Measurements from ENCODE around the gene USP5. TPM values are rescaled to one million over a fixed set of nuclear protein-coding genes. Genes with fewer than 3 reads are reported as not detected.

The USP5 gene
- polyA plus RNA-seq, 2 of the 4 experiments (the other 2 are of a cell fraction), result 58.6 to 78.2 TPM

DNA sequence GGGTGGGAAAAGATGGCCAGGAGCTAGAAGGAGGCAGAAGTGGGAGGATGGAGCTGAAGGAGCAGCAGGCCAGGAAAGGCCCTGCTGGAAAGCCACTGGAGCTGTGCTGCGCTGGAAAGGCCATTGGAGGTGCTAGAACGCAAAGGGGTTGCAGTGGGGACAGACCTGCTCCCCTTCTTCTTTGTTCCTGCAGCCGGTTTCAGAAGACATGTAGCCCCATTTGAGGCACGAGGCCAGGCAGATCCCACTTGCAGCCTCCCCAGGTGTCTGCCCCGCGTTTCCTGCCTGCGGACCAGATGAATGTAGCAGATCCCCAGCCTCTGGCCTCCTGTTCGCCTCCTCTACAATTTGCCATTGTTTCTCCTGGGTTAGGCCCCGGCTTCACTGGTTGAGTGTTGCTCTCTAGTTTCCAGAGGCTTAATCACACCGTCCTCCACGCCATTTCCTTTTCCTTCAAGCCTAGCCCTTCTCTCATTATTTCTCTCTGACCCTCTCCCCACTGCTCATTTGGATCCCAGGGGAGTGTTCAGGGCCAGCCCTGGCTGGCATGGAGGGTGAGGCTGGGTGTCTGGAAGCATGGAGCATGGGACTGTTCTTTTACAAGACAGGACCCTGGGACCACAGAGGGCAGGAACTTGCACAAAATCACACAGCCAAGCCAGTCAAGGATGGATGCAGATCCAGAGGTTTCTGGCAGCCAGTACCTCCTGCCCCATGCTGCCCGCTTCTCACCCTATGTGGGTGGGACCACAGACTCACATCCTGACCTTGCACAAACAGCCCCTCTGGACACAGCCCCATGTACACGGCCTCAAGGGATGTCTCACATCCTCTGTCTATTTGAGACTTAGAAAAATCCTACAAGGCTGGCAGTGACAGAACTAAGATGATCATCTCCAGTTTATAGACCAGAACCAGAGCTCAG, 32.6 kb upstream of the USP5 start:
- H3K27ac ChIP-seq, result no peak overlapping the region
- no peak overlapping the region for H3K4me3 ChIP-seq
- no peak for ATAC-seq
- CTCF ChIA-PET, result interaction anchor here (0.8 to 29.8 kb wide), 8 partner anchors 9 to 84 kb away, joined by 3 to 306 read pairs (median 6); partner anchors contain the start of genes MLF2 and PTMS
- H3K4me1 ChIP-seq, result peaks cover 12% of the 10 kb centered on the region
- no peak for FAIRE-seq
- H3K9me3 ChIP-seq, result no peaks in the 10 kb centered on the region
- no peak for TF ChIP-seq MYC (IDR thresholded peaks at IDR 0.05; ENCODE audit: borderline replicate concordance, low read length)
- no peak for TF ChIP-seq SREBF2 (IDR thresholded peaks at IDR 0.05)
- TF ChIP-seq HMGXB4 (CRISPR knock-in tag; IDR thresholded peaks at IDR 0.05; ENCODE audit: borderline replicate concordance), result no peak
- TF ChIP-seq TFCP2L1 (CRISPR knock-in tag; IDR thresholded peaks at IDR 0.05), result no peak
- TF ChIP-seq CEBPB (IDR thresholded peaks at IDR 0.05), result no peak
- TF ChIP-seq MAX (IDR thresholded peaks at IDR 0.05), result no peak
- TF ChIP-seq HEYL (CRISPR knock-in tag; IDR thresholded peaks at IDR 0.05), result no peak
- TF ChIP-seq ATOH8 (CRISPR knock-in tag; IDR thresholded peaks at IDR 0.05; ENCODE audit: low read depth), result no peak
- no peak for TF ChIP-seq ZSCAN20 (CRISPR knock-in tag; IDR thresholded peaks at IDR 0.05)
- no peak overlapping the region for H3K4me2 ChIP-seq
- POLR2A ChIA-PET, result interaction anchor here (1.4 kb wide), 1 partner anchor 66 kb away, joined by 5 read pairs; the partner anchor contains the start of gene MLF2
- DNase-seq (ENCODE audit: low read depth in 1 of 2, low spot score in 1 of 2), result no peak
- WGBS (ENCODE audit: missing lambda C conversion rate), result 89% methylated on average over 13 of the region's 13 CpGs

DNA sequence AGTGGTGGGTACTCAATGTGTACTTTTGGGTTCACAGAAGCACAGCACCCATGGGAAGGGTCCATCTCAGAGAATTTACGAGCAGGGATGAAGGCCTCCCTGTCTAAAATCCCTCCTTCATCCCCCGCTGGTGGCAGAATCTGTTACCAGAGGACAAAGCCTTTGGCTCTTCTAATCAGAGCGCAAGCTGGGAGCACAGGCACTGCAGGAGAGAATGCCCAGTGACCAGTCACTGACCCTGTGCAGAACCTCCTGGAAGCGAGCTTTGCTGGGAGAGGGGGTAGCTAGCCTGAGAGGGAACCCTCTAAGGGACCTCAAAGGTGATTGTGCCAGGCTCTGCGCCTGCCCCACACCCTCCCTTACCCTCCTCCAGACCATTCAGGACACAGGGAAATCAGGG, 31.8 kb upstream of the USP5 start:
- Histone ChIP-seq H3K4me1 (peaks cover 12% of the 10 kb centered on the region), H3K4me3 (no peak overlapping the region), H3K9me3 (no peaks in the 10 kb centered on the region), H3K27ac (no peak overlapping the region), H3K4me2 (no peak overlapping the region)
- FAIRE-seq, result no peak
- DNase-seq (ENCODE audit: low read depth in 1 of 2, low spot score in 1 of 2), result no peak
- TF ChIP-seq TP53 (CRISPR knock-in tag; IDR thresholded peaks at IDR 0.05) (no peak), ZC3H11A (IDR thresholded peaks at IDR 0.05) (no peak), HEYL (CRISPR knock-in tag; IDR thresholded peaks at IDR 0.05) (no peak)
- TF ChIP-seq, protein P1, sequence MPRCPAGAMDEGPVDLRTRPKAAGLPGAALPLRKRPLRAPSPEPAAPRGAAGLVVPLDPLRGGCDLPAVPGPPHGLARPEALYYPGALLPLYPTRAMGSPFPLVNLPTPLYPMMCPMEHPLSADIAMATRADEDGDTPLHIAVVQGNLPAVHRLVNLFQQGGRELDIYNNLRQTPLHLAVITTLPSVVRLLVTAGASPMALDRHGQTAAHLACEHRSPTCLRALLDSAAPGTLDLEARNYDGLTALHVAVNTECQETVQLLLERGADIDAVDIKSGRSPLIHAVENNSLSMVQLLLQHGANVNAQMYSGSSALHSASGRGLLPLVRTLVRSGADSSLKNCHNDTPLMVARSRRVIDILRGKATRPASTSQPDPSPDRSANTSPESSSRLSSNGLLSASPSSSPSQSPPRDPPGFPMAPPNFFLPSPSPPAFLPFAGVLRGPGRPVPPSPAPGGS (IDR thresholded peaks at IDR 0.05), result no peak
- CTCF ChIA-PET, result interaction anchor here (0.8 to 29.8 kb wide), 8 partner anchors 8 to 84 kb away, joined by 3 to 306 read pairs (median 9); partner anchors contain the start of genes MLF2 and PTMS
- no peak; a peak in 1 of 6 replicates for ATAC-seq
- 57% methylated on average over 5 of the region's 5 CpGs for WGBS (ENCODE audit: missing lambda C conversion rate)
- POLR2A ChIA-PET, result interaction anchor here (0.6 kb wide), 1 partner anchor 31 kb away, joined by 3 read pairs; no protein-coding TSS in a partner anchor

- ATAC-seq (peak; percentile 34 to 37), DNase-seq (ENCODE audit: low read depth in 1 of 2, low spot score in 1 of 2) (peak; percentile 35 to 43), FAIRE-seq (no peak)
- ChIA-PET POLR2A (interaction anchor here (1.0 to 2.1 kb wide), 3 partner anchors 8 to 69 kb away, joined by 3 to 9 read pairs (median 4); partner anchors contain the start of genes MLF2 and USP5), CTCF (interaction anchor here (0.6 to 29.8 kb wide), 7 partner anchors 10 to 252 kb away, joined by 3 to 306 read pairs (median 78); partner anchors contain the start of genes CD4 and MLF2)
- H3K4me3 ChIP-seq, result peak within 1 kb of the TSS; percentile 55
- TF ChIP-seq POLR2A (IDR thresholded peaks at IDR 0.05; ENCODE audit: low read length) (peak; percentile 7; the same call in 1 of the 2 replicates), PBX3 (IDR thresholded peaks at IDR 0.05) (no peak)
- under 1% methylated on average over 18 of the region's 28 CpGs for WGBS (ENCODE audit: missing lambda C conversion rate)
- H3K4me2 ChIP-seq, result peak within 1 kb of the TSS; percentile 100
- H3K27ac ChIP-seq, result peak within 1 kb of the TSS; percentile 76 to 87
- no peaks in the 10 kb centered on the region for H3K9me3 ChIP-seq
- peaks cover 12% of the 10 kb centered on the region for H3K4me1 ChIP-seq
Observed at GRCh38 chr12:6821591-6822425, 30.1 kb upstream of the USP5 start, which contains the start of gene GPR162. GPR162 (plus strand) TSS chr12:6821821; CDS start chr12:6823899, 2,078 bp downstream.

Measured in A549 (cell line).